Uterus (tissue), 4 donors: ENCODE results near the gene SHROOM3. TPM values are rescaled to one million over a fixed set of nuclear protein-coding genes. Genes with fewer than 3 reads are reported as not detected.

Experiments used
- DNase-seq, 2 donors: peaks; one replicate each; pipeline ENCODE4 v3.0.0-alpha.2; 2019 to 2020
- H3K27ac ChIP-seq, 2 donors: fragments of 200-600 bp; sonication (generic); 1 replicate in 1 of 2; 2 replicates in 1 of 2; pipeline ENCODE4 v1.5.1; 2016 to 2018
- H3K27me3 ChIP-seq, 2 donors: fragments of 200-600 bp; sonication (generic); one replicate each; pipeline ENCODE4 v1.5.1; 2018 to 2019; ENCODE audit warnings: control low read depth in 1 of 2
- H3K36me3 ChIP-seq, 2 donors: fragments of 200-600 bp; sonication (generic); one replicate each; pipeline ENCODE4 v1.5.1; 2019; ENCODE audit warnings: control low read depth in 1 of 2
- H3K4me1 ChIP-seq, 2 donors: fragments of 200-600 bp; sonication (generic); one replicate each; pipeline ENCODE4 v1.5.1; 2018 to 2019; ENCODE audit warnings: control low read depth in 1 of 2
- H3K4me3 ChIP-seq, 2 donors: fragments of 200-600 bp; sonication (generic); 1 replicate in 1 of 2; 2 replicates in 1 of 2; pipeline ENCODE4 v1.5.1; 2018 to 2019; ENCODE audit warnings: mild to moderate bottlenecking in 1 of 2
- H3K9me3 ChIP-seq, 2 donors: fragments of 200-600 bp; sonication (generic); one replicate each; pipeline ENCODE4 v1.5.1; 2019; ENCODE audit warnings: control low read depth in 1 of 2
- CTCF ChIP-seq, 4 experiments: fragments of 200-600 bp in 2 of 4; fragments of 450-650 bp in 2 of 4; sonication (generic) in 2 of 4; IDR thresholded peaks; one replicate each; pipeline ENCODE4 v1.5.1; 2016 to 2019; ENCODE audit warnings: antibody characterized with exemption in 4 of 4, mild to moderate bottlenecking in 2 of 4, moderate library complexity in 1 of 4
- POLR2A ChIP-seq, 2 donors: fragments of 450-650 bp; IDR thresholded peaks; one replicate each; pipeline ENCODE4 v1.6.1; 2016; ENCODE audit warnings: antibody characterized with exemption in 2 of 2, mild to moderate bottlenecking in 1 of 2, moderate library complexity in 1 of 2
- intact Hi-C: fragments of 100-400 bp; cut with DNase I; formaldehyde crosslinking; loops from one replicate; pipeline ENCODE4 v1.15.1; 2023; ENCODE audit warnings: low total_unique reads
- total RNA-seq, 4 donors: library from RNA; depleted of rRNA in 3 of 4; stranded (reverse); fragments of >200 nt in 3 of 4; gene quantifications; one replicate each; pipeline versions ENCODE4 v1.1.0 to v1.2.4, GENCODE V29; 2014 to 2023
- donor health status: DM: yes; HTN: yes; CAD: no.

SHROOM3 gene
- total RNA-seq, 4 donors from 2014 or later = 1.5 to 24.1 (median 3.4) TPM

- DNase-seq = no peak
- H3K4me3 ChIP-seq = no peak overlapping the region
- intact Hi-C loops = no loop called here
- no peaks in the 10 kb centered on the region for H3K27me3 ChIP-seq
- TF ChIP-seq CTCF (IDR thresholded peaks at IDR 0.05) (no peak), POLR2A (IDR thresholded peaks at IDR 0.05) (no peak)
- H3K27ac ChIP-seq = no peak overlapping the region
- no peaks in the 10 kb centered on the region for H3K36me3 ChIP-seq
- H3K4me1 ChIP-seq = no peaks in the 10 kb centered on the region
- H3K9me3 ChIP-seq = no peaks in the 10 kb centered on the region
These were observed 60.0 kb downstream of the SHROOM3 start for GRCh38 chr4:76494871-76495590.

DNA sequence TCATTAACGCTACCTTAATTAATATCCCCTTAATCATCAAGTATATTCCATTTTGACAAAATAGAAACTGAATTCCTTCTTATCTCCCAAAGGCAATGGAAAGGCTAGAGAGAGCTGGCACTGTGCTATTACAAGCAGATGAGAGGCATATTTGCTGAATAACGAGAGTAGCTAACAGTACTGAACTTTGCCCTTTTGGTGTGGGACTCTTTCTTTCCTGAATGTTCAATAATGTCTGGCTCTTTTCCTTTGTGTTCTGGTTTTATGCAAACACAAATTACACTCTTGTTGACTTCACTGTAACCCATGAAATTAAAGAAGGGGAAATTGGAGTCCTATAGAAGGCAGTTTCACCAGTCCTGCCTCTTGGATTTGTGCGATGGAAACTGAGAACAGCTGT, 63.5 kb downstream of the SHROOM3 start:
- H3K4me1 ChIP-seq = no peaks in the 10 kb centered on the region
- DNase-seq = no peak
- H3K27ac ChIP-seq = no peak overlapping the region
- intact Hi-C loops = no loop called here
- H3K27me3 ChIP-seq = no peaks in the 10 kb centered on the region
- TF ChIP-seq POLR2A (IDR thresholded peaks at IDR 0.05) (no peak), CTCF (IDR thresholded peaks at IDR 0.05) (no peak)
- no peaks in the 10 kb centered on the region for H3K36me3 ChIP-seq
- no peak overlapping the region for H3K4me3 ChIP-seq
- H3K9me3 ChIP-seq = no peaks in the 10 kb centered on the region

DNA sequence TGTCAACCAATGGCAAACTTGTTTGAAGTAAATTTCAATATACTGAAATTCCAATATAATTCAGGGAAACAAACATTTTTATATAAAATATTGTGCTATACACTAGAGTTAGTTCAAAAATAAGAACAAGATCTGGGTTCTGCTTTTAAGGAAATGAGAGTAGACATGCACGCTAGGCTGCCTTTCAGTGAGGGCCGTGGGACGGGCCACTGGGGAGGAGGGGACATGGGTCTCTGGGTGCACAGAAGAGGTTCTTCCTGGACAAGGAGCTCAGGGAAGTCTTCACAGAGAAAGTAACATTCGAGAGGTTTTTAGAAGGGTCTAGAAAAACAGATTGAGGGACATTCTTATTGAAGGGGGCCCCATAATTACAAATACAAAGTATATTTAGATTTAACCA, 64.4 kb downstream of the SHROOM3 start:
- TF ChIP-seq CTCF (IDR thresholded peaks at IDR 0.05) (no peak), POLR2A (IDR thresholded peaks at IDR 0.05) (no peak)
- intact Hi-C loops = no loop called here
- no peak for DNase-seq
- no peak overlapping the region for H3K4me3 ChIP-seq
- H3K36me3 ChIP-seq = no peaks in the 10 kb centered on the region
- no peak overlapping the region for H3K27ac ChIP-seq
- H3K4me1 ChIP-seq = no peaks in the 10 kb centered on the region
- no peaks in the 10 kb centered on the region for H3K9me3 ChIP-seq
- H3K27me3 ChIP-seq = no peaks in the 10 kb centered on the region

GRCh38 chr4:76502886-76503285, 67.9 kb downstream of the SHROOM3 start:
- Histone ChIP-seq H3K9me3 (no peaks in the 10 kb centered on the region), H3K27me3 (no peaks in the 10 kb centered on the region), H3K4me3 (no peak overlapping the region), H3K27ac (no peak overlapping the region), H3K36me3 (no peaks in the 10 kb centered on the region), H3K4me1 (no peaks in the 10 kb centered on the region)
- TF ChIP-seq POLR2A (IDR thresholded peaks at IDR 0.05) = no peak
- TF ChIP-seq CTCF (IDR thresholded peaks at IDR 0.05) = no peak
- no peak for DNase-seq
- intact Hi-C loops = no loop called here

GRCh38 chr4:76504613-76505465, 69.8 kb downstream of the SHROOM3 start:
- DNase-seq = no peak
- no peaks in the 10 kb centered on the region for H3K27me3 ChIP-seq
- H3K36me3 ChIP-seq = no peaks in the 10 kb centered on the region
- no peak overlapping the region for H3K27ac ChIP-seq
- no peak overlapping the region for H3K4me3 ChIP-seq
- TF ChIP-seq CTCF (IDR thresholded peaks at IDR 0.05) (peak; percentile 38 to 64 (median 50)), POLR2A (IDR thresholded peaks at IDR 0.05) (no peak)
- H3K9me3 ChIP-seq = no peaks in the 10 kb centered on the region
- intact Hi-C loops = no loop called here
- no peaks in the 10 kb centered on the region for H3K4me1 ChIP-seq
